GM23338 (cell line): Measurements from ENCODE around the gene WIPF3. TPM values are rescaled to one million over a fixed set of nuclear protein-coding genes. Genes with fewer than 3 reads are reported as not detected.

Experiments used
- ATAC-seq: fragments of 200-7000 bp; cut with Tn5 transposase; 3 replicates; pipeline ENCODE4 v1.9.1; 2020
- DNase-seq: peaks from one replicate; pipeline ENCODE4 v3.0.0-alpha.2; 2015; ENCODE audit warnings: low spot score
- H2AFZ ChIP-seq: fragments of 200-600 bp; sonication (generic); 2 replicates; pipeline ENCODE4 v1.8.0; 2016; ENCODE audit warnings: antibody characterized with exemption, mild to moderate bottlenecking, moderate library complexity
- H3F3A ChIP-seq: fragments of 200-600 bp; sonication (generic); replicated peaks from 2 replicates; pipeline ENCODE4 v1.8.0; 2017; ENCODE audit warnings: antibody characterized with exemption, mixed run types, low read depth
- H3K27ac ChIP-seq: fragments of 200-600 bp; sonication (generic); 2 replicates; pipeline ENCODE4 v1.6.1; 2016; ENCODE audit warnings: low read depth
- H3K27me3 ChIP-seq: fragments of 200-600 bp; sonication (generic); 2 replicates; pipeline ENCODE4 v1.8.0; 2016; ENCODE audit warnings: mild to moderate bottlenecking, mixed run types, moderate library complexity; ENCODE audit not compliant: insufficient read depth
- H3K36me3 ChIP-seq: fragments of 200-600 bp; sonication (generic); 2 replicates; pipeline ENCODE4 v1.8.0; 2016; ENCODE audit warnings: mild to moderate bottlenecking; ENCODE audit not compliant: insufficient read depth
- H3K4me1 ChIP-seq: fragments of 200-600 bp; sonication (generic); 2 replicates; pipeline ENCODE4 v1.8.0; 2016; ENCODE audit warnings: mild to moderate bottlenecking, moderate library complexity; ENCODE audit not compliant: insufficient read depth
- H3K4me2 ChIP-seq: fragments of 200-600 bp; sonication (generic); 2 replicates; pipeline ENCODE4 v1.7.1; 2017; ENCODE audit warnings: mixed run types
- H3K4me3 ChIP-seq: fragments of 200-600 bp; sonication (generic); 2 replicates; pipeline ENCODE4 v1.6.1; 2016; ENCODE audit warnings: mixed run types
- H3K79me2 ChIP-seq: fragments of 200-600 bp; sonication (generic); replicated peaks from 2 replicates; pipeline ENCODE4 v1.8.0; 2017; ENCODE audit warnings: mild to moderate bottlenecking; ENCODE audit not compliant: insufficient read depth
- H3K9me2 ChIP-seq: fragments of 200-600 bp; sonication (generic); 2 replicates; pipeline ENCODE4 v1.8.0; 2017; ENCODE audit not compliant: insufficient read depth
- H4K20me1 ChIP-seq: fragments of 200-600 bp; sonication (generic); replicated peaks from 2 replicates; pipeline ENCODE4 v1.8.0; 2017; ENCODE audit warnings: mild to moderate bottlenecking; ENCODE audit not compliant: insufficient read depth
- H3K27ac Mint-ChIP-seq: 2 replicates; pipeline ENCODE4 v1.8.0; 2020; ENCODE audit warnings: inconsistent platforms, mild to moderate bottlenecking, moderate library complexity, mixed read lengths
- H3K27me3 Mint-ChIP-seq: 3 replicates; pipeline ENCODE4 v1.8.0; 2022; ENCODE audit warnings: low read depth, mild to moderate bottlenecking, moderate library complexity, mixed read lengths, inconsistent platforms; ENCODE audit not compliant: insufficient read depth, poor library complexity
- H3K36me3 Mint-ChIP-seq: 3 replicates; pipeline ENCODE4 v1.8.0; 2021; ENCODE audit warnings: low read depth, mild to moderate bottlenecking, inconsistent platforms, moderate library complexity, mixed read lengths
- H3K4me1 Mint-ChIP-seq: 3 replicates; pipeline ENCODE4 v1.8.0; 2020; ENCODE audit warnings: mild to moderate bottlenecking, inconsistent platforms, mixed read lengths
- H3K4me3 Mint-ChIP-seq: 3 replicates; pipeline ENCODE4 v1.8.0; 2021; ENCODE audit warnings: moderate library complexity, mild to moderate bottlenecking, inconsistent platforms, mixed read lengths
- H3K9me3 Mint-ChIP-seq: 3 replicates; pipeline ENCODE4 v1.8.0; 2020; ENCODE audit warnings: moderate library complexity, mild to moderate bottlenecking, inconsistent platforms, mixed read lengths
- CREB1 ChIP-seq: fragments of 250-450 bp; sonication (Bioruptor Pico); IDR thresholded peaks from 2 replicates; pipeline ENCODE4 v1.5.0; 2020; ENCODE audit warnings: low read depth, mild to moderate bottlenecking, moderate library complexity
- polyA plus RNA-seq: library from polyadenylated mRNA; unstranded; fragments of >200 nt; fragmentation: Nextera tagmentation; extraction: Ambion mirVana; gene quantifications from 2 replicates; pipeline ENCODE4 v1.2.1, GENCODE V29; 2016
- total RNA-seq: library from RNA; depleted of rRNA; stranded (reverse); fragments of >200 nt; shearing (Covaris generic); gene quantifications from 2 replicates; pipeline ENCODE4 v1.2.3, GENCODE V29; 2014
- TF ChIP-seq, protein P1 (sequence below), 2 experiments: fragments of 200-600 bp in 1 of 2; sonication (generic) in 1 of 2; conservative IDR thresholded peaks; 2 replicates each; pipeline versions ENCODE4 v1.5.1 to v1.6.1; 2016 to 2017; ENCODE audit warnings: antibody characterized with exemption in 2 of 2, low read depth in 2 of 2, mild to moderate bottlenecking in 2 of 2, moderate library complexity in 1 of 2
- TF ChIP-seq, protein P2 (sequence below): IDR thresholded peaks from one replicate; pipeline ENCODE4 v1.6.1; 2018; ENCODE audit warnings: antibody characterized with exemption; ENCODE audit not compliant: unreplicated experiment

Gene WIPF3
- total and polyA plus RNA-seq, 2 experiments from 2014 or later: 5.7 to 11.4 TPM

DNA sequence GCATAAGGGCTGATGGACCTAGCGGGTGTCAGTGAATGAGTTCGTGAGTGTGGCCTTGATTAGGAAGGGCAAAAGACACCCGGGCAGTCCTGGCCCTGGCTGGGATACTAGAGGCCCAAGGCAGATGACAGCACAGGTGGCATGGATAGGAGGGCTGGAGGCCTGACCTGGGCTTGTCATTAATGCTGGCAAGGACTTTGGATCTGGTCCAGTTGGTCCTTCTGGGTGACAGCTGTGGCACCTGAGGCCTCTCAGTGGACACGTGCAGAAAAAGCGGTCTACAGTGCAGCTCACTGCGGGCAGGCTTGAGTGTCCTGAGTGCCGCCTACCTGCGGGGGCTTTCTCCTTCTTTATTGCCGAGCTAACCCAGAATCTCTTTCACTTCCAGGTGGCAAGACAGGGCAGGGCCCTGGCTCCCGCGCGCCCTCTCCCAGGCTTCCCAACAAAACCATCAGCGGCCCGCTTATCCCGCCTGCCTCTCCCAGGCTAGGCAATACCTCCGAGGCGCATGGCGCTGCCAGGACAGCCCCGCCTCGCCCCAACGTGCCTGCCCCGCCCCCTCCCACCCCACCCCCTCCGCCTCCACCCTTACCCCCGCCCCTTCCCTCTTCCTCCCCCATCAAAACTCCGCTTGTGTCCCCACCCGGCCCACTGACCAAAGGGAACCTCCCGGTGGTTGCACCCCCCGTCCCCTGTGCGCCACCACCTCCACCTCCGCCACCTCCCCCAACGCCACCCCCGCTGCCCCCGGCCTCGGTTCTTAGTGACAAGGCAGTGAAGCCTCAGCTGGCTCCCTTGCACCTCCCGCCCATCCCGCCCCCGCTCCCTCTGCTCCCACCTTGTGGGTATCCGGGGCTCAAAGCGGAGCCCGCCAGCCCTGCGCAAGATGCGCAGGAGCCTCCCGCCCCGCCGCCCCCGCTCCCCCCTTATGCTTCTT is 77.4 kb downstream of the WIPF3 start:
- DNase-seq: peak; percentile 85
- H3K4me1 Mint-ChIP-seq: peaks cover 32% of the 10 kb centered on the region
- H4K20me1 ChIP-seq: no peaks in the 10 kb centered on the region
- H3K4me1 ChIP-seq: peaks cover 24% of the 10 kb centered on the region
- H3K27me3 ChIP-seq: no peaks in the 10 kb centered on the region
- no peaks in the 10 kb centered on the region for H3K9me3 Mint-ChIP-seq
- H3K4me3 ChIP-seq: peak overlapping the region; percentile 62
- H3K36me3 Mint-ChIP-seq: no peaks in the 10 kb centered on the region; the same call in 2 of the 3 replicates
- 0 out of 2 replicates have a peak, but pooled peaks cover 4% of the 10 kb centered on the region for H3F3A ChIP-seq
- no peaks in the 10 kb centered on the region for H3K9me2 ChIP-seq
- peak overlapping the region; percentile 85 for H3K4me2 ChIP-seq
- peaks cover 8% of the 10 kb centered on the region for H3K27me3 Mint-ChIP-seq
- peak overlapping the region; percentile 85 for H3K4me3 Mint-ChIP-seq
- H2AFZ ChIP-seq: peak overlapping the region; percentile 69; the same call in 1 of the 2 replicates
- peak overlapping the region; percentile 16; the same call in 1 of the 2 replicates for H3K27ac ChIP-seq
- ATAC-seq: peak; percentile 82
- H3K27ac Mint-ChIP-seq: no peak overlapping the region
- H3K36me3 ChIP-seq: no peaks in the 10 kb centered on the region
- peak; percentile 25; the same call in 1 of the 2 replicates for TF ChIP-seq CREB1 (CRISPR knock-in tag)
- TF ChIP-seq, protein P1, sequence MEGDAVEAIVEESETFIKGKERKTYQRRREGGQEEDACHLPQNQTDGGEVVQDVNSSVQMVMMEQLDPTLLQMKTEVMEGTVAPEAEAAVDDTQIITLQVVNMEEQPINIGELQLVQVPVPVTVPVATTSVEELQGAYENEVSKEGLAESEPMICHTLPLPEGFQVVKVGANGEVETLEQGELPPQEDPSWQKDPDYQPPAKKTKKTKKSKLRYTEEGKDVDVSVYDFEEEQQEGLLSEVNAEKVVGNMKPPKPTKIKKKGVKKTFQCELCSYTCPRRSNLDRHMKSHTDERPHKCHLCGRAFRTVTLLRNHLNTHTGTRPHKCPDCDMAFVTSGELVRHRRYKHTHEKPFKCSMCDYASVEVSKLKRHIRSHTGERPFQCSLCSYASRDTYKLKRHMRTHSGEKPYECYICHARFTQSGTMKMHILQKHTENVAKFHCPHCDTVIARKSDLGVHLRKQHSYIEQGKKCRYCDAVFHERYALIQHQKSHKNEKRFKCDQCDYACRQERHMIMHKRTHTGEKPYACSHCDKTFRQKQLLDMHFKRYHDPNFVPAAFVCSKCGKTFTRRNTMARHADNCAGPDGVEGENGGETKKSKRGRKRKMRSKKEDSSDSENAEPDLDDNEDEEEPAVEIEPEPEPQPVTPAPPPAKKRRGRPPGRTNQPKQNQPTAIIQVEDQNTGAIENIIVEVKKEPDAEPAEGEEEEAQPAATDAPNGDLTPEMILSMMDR (conservative IDR thresholded peaks at IDR 0.05; ENCODE audit: low read depth in 2 of 2): no peak
- H3K79me2 ChIP-seq: peaks cover 7% of the 10 kb centered on the region; the same call in 1 of the 2 replicates

DNA sequence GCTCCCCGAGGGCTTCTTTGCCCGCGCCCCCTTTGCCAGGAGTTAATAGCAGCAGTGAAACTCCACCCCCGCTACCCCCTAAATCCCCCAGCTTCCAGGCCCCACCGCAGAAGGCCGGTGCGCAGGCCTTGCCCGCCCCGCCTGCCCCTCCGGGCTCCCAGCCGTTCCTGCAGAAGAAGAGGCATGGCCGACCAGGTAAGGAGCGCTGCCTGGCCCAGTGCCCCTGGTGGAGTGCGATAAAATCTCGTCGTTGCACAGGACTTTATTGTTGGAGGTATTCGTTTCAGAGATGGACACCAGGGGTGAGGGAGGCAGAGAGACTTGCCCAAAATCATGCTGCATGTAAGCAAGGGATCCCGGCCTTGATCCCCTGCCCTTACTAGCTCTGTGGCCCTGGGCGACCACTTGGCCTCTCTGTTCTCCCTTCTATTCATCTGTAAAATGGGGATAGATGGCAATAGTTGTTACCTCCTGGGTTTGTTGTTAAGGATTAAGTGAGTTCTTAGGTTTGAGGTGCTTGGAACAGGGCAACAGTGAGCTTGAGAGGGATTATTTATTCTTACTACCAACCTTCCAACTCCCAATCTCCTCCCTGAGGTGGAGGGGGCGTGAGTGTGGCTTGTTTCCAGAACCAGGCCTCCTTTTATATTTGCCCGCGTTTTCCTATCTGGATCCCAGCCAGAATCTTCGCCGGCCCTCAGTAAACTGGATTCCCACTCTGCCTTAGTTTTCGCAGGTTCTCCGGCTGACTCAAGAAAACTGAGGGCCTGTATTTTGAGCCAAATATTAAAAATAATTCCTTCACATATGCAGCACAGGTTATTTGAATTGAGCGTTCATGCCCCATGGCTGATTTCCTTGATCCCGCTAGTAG is 78.3 kb downstream of the WIPF3 start:
- no peaks in the 10 kb centered on the region for H4K20me1 ChIP-seq
- H3K4me1 ChIP-seq: peaks cover 24% of the 10 kb centered on the region
- Mint-ChIP-seq H3K4me1 (peaks cover 32% of the 10 kb centered on the region), H3K36me3 (no peaks in the 10 kb centered on the region; the same call in 2 of the 3 replicates), H3K27ac (peak overlapping the region; percentile 85; the same call in 1 of the 2 replicates), H3K9me3 (no peaks in the 10 kb centered on the region), H3K27me3 (peaks cover 8% of the 10 kb centered on the region), H3K4me3 (peak overlapping the region; percentile 85)
- H3K4me3 ChIP-seq: peak overlapping the region; percentile 62
- H3K79me2 ChIP-seq: peaks cover 7% of the 10 kb centered on the region; the same call in 1 of the 2 replicates
- peak; percentile 74 for ATAC-seq
- H3K36me3 ChIP-seq: peaks cover 5% of the 10 kb centered on the region; the same call in 1 of the 2 replicates
- H3K9me2 ChIP-seq: no peaks in the 10 kb centered on the region
- TF ChIP-seq, protein P1 (conservative IDR thresholded peaks at IDR 0.05; ENCODE audit: low read depth in 2 of 2): peak in 1 of 2 experiments; percentile 30; a peak in 1 of 4 replicates
- TF ChIP-seq, protein P2, sequence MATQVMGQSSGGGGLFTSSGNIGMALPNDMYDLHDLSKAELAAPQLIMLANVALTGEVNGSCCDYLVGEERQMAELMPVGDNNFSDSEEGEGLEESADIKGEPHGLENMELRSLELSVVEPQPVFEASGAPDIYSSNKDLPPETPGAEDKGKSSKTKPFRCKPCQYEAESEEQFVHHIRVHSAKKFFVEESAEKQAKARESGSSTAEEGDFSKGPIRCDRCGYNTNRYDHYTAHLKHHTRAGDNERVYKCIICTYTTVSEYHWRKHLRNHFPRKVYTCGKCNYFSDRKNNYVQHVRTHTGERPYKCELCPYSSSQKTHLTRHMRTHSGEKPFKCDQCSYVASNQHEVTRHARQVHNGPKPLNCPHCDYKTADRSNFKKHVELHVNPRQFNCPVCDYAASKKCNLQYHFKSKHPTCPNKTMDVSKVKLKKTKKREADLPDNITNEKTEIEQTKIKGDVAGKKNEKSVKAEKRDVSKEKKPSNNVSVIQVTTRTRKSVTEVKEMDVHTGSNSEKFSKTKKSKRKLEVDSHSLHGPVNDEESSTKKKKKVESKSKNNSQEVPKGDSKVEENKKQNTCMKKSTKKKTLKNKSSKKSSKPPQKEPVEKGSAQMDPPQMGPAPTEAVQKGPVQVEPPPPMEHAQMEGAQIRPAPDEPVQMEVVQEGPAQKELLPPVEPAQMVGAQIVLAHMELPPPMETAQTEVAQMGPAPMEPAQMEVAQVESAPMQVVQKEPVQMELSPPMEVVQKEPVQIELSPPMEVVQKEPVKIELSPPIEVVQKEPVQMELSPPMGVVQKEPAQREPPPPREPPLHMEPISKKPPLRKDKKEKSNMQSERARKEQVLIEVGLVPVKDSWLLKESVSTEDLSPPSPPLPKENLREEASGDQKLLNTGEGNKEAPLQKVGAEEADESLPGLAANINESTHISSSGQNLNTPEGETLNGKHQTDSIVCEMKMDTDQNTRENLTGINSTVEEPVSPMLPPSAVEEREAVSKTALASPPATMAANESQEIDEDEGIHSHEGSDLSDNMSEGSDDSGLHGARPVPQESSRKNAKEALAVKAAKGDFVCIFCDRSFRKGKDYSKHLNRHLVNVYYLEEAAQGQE: no peak
- peak; percentile 84 for DNase-seq
- H2AFZ ChIP-seq: peak overlapping the region; percentile 94; the same call in 1 of the 2 replicates
- peak overlapping the region; percentile 85 for H3K4me2 ChIP-seq
- peak overlapping the region; percentile 16; the same call in 1 of the 2 replicates for H3K27ac ChIP-seq
- H3F3A ChIP-seq: 0 out of 2 replicates have a peak, but pooled peaks cover 4% of the 10 kb centered on the region
- H3K27me3 ChIP-seq: no peaks in the 10 kb centered on the region
